Glutamatergic neuron (in vitro differentiated cells): ENCODE results near the gene RRP1B. TPM values are rescaled to one million over a fixed set of nuclear protein-coding genes. Genes with fewer than 3 reads are reported as not detected.

ENCODE experiments used
- DNase-seq: peaks from one replicate; pipeline ENCODE4 v3.0.0; 2022
- H3K27ac Mint-ChIP-seq: one replicate; pipeline ENCODE4 v1.8.0; 2020; ENCODE audit warnings: mild to moderate bottlenecking, mixed read lengths, inconsistent platforms; ENCODE audit not compliant: unreplicated experiment
- H3K27me3 Mint-ChIP-seq: one replicate; pipeline ENCODE4 v1.8.0; 2020; ENCODE audit warnings: mild to moderate bottlenecking, moderate library complexity, mixed read lengths, inconsistent platforms; ENCODE audit not compliant: unreplicated experiment
- H3K36me3 Mint-ChIP-seq: one replicate; pipeline ENCODE4 v1.8.0; 2020; ENCODE audit warnings: mild to moderate bottlenecking, mixed read lengths, inconsistent platforms; ENCODE audit not compliant: unreplicated experiment
- H3K4me1 Mint-ChIP-seq: one replicate; pipeline ENCODE4 v1.8.0; 2020; ENCODE audit warnings: mild to moderate bottlenecking, low read depth, mixed read lengths, inconsistent platforms; ENCODE audit not compliant: unreplicated experiment
- H3K4me3 Mint-ChIP-seq: one replicate; pipeline ENCODE4 v1.8.0; 2020; ENCODE audit warnings: mild to moderate bottlenecking, mixed read lengths, inconsistent platforms; ENCODE audit not compliant: unreplicated experiment
- H3K9me3 Mint-ChIP-seq: one replicate; pipeline ENCODE4 v1.8.0; 2020; ENCODE audit warnings: mild to moderate bottlenecking, moderate library complexity, mixed read lengths, inconsistent platforms; ENCODE audit not compliant: unreplicated experiment
- CTCF ChIP-seq: fragments of 200-600 bp; sonication (generic); IDR thresholded peaks from one replicate; pipeline ENCODE4 v1.5.0; 2021; ENCODE audit not compliant: partially characterized antibody, unreplicated experiment
- total RNA-seq: library from RNA; stranded (reverse); fragmentation: NEBNext Ultra II Directional; extraction: Animal tissue kit (Norgen Biotek cat#: 25700); gene quantifications from one replicate; pipeline ENCODE4 v1.2.1, GENCODE V29; 2021; ENCODE audit not compliant: unreplicated experiment

Gene RRP1B
- total RNA-seq, 1 donor from 2014 or later = 41.2 TPM

GRCh38 chr21:43739621-43740435, 80.5 kb downstream of the RRP1B start:
- Mint-ChIP-seq H3K9me3 (peaks cover 6% of the 10 kb centered on the region), H3K4me3 (no peak overlapping the region), H3K36me3 (no peaks in the 10 kb centered on the region), H3K27me3 (peaks cover 1% of the 10 kb centered on the region), H3K27ac (no peak overlapping the region), H3K4me1 (peaks cover 5% of the 10 kb centered on the region)
- DNase-seq = no peak
- no peak for TF ChIP-seq CTCF

DNA sequence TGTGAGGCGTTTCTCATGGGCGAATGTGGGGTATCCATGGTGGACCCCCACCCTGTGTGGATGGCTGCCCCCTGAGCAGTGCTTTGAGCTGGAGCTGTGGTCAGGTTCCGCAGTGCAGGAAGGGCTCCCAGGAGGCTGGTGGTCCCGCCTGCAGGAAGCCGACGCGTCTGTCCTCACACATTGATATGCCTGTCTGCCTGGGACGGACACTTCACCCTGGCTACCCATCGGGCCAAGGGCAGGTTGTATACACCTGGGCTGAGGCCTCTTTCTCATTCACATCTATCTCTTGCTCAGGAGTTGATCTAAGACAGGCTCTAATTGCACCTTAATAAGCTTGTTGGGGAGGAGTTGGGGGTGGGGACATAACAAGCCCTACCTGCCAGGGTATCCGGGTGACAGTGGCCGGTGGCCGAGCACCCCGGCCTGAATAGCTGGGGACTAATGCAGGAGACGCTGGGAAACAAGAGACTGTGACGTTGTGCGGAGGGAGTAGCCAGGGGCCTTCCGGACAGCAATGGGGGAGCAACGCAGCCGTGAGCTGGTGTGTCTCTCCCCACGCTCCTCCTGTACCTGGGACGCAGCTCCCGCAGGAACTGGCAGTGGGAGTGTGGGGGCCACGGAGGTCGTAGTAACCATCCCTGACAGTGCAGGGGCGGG, 81.3 kb downstream of the RRP1B start:
- Mint-ChIP-seq H3K4me1 (peaks cover 5% of the 10 kb centered on the region), H3K36me3 (no peaks in the 10 kb centered on the region), H3K27me3 (peaks cover 1% of the 10 kb centered on the region), H3K27ac (peak overlapping the region; percentile 57), H3K4me3 (no peak overlapping the region), H3K9me3 (peaks cover 7% of the 10 kb centered on the region)
- no peak for TF ChIP-seq CTCF
- DNase-seq = peak; percentile 55

DNA sequence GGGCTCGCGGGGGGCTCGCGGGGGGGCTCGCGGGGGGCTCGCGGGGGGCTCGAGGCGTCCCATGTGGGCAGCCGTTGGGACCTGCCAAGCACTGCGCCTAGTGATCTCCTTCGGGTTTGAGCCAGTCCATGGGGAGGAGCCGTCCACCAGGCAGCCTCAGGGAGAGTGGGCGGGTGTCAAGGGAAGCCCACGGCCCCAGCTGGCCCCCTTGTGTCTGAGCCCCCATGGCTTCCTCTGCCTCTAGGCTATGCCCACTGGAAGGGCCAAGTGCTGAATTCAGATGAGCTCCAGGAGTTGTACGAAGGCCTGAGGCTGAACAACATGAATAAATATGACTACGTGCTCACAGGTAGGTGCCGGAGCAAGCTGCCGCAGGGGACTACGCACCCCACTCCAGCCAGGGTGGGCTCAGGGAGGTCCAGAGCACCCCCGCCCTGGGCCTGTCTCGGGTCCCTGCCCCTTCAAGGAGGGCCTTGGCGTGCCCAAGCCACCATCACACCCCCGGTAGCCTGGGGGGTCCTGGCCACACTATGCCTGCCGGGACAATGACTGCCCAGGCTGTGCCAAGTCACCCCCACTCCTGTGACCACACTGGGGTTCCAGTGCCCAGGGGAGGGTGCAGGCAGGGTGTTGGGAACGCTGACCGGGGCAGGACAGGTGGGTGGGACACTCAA, 82.2 kb downstream of the RRP1B start:
- no peak for TF ChIP-seq CTCF
- H3K4me1 Mint-ChIP-seq = peaks cover 5% of the 10 kb centered on the region
- peaks cover 7% of the 10 kb centered on the region for H3K9me3 Mint-ChIP-seq
- no peak overlapping the region for H3K27ac Mint-ChIP-seq
- DNase-seq = no peak
- H3K4me3 Mint-ChIP-seq = no peak overlapping the region
- peaks cover 1% of the 10 kb centered on the region for H3K27me3 Mint-ChIP-seq
- H3K36me3 Mint-ChIP-seq = no peaks in the 10 kb centered on the region

GRCh38 chr21:43743947-43744346, 84.6 kb downstream of the RRP1B start:
- DNase-seq = no peak
- H3K4me1 Mint-ChIP-seq = peaks cover 5% of the 10 kb centered on the region
- TF ChIP-seq CTCF = no peak
- H3K4me3 Mint-ChIP-seq = no peak overlapping the region
- H3K9me3 Mint-ChIP-seq = peaks cover 8% of the 10 kb centered on the region
- no peaks in the 10 kb centered on the region for H3K36me3 Mint-ChIP-seq
- no peak overlapping the region for H3K27ac Mint-ChIP-seq
- H3K27me3 Mint-ChIP-seq = peaks cover 1% of the 10 kb centered on the region
